ENCODE results near the gene USP16. TPM values are rescaled to one million over a fixed set of nuclear protein-coding genes. Genes with fewer than 3 reads are reported as not detected.
"Not testable (repeated sequence)": the region's sequence is repeated elsewhere in the genome, so short reads cannot be mapped to it uniquely, and the experiment has no call there.

The USP16 gene
- total RNA-seq (2014; rRNA removed; shearing (Covaris generic); ENCODE audit: low replicate concordance), result 16.2 and 27.3 TPM in 2 replicates

DNA sequence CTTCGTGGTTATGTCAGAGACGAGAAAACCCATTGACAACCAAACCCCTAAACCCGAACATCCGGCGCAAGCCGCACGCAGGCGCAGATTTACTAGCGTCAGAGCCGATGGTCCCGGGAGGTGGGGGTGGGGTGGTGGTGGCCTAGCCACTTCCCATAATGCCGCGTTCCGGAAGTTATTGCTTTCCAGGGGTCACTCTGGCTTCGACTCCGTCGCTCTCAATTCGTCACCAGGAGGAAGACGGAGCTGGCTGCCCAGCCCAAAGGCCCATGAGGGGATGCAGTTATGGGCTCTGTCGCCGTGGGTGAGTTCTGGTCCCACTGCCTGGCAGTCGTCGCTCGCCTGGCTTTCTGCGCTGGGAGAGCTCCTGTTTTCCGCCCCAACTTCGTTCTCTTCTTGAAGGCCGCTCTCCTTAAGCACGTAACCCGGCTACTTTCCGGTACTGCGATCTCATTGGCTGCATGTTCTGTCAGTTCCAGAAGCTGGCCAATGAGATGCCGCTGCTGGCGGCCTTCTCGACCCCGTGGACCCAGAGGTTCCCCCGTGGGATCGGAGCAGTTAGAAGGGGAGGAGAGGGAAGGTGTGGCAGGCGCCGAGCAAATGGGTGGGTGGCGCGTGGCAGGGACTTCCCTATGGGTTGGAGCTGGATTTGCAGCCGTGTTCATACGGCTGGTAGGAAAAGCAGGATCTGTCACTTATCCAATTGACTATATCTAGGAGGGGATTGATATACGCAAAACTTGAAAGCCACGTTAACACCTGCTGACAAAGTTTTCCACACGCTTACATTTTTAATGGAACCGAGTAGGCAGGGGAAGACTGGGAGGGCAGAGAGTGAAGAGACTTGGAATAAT, at the start of gene USP16:
Gene USP16 (plus strand): TSS at position 195 of the 854 bp plus-strand sequence. CDS start 3,246 bp downstream, outside the sequence.
- H3K9me2 ChIP-seq (replicated peaks; ENCODE audit: insufficient read depth, low read length), result no peaks in the 10 kb centered on the region
- H3K4me1 ChIP-seq (ENCODE audit: low read length), result peaks cover 35% of the 10 kb centered on the region
- DNase-seq, result peak; percentile 99
- H3K9ac ChIP-seq (ENCODE audit: low read length), result peak within 1 kb of the TSS; percentile 76
- H3K27me3 ChIP-seq (ENCODE audit: low read length), result no peaks in the 10 kb centered on the region
- H4K20me1 ChIP-seq (ENCODE audit: insufficient read depth, low read depth, low read length), result no peaks in the 10 kb centered on the region
- peaks cover 3% of the 10 kb centered on the region; the same call in 1 of the 2 replicates for H3K36me3 ChIP-seq (ENCODE audit: insufficient read depth, low read length)
- H3K4me2 ChIP-seq (ENCODE audit: low read depth, low read length, poor library complexity, severe bottlenecking), result peak within 1 kb of the TSS; percentile 76
- H2AFZ ChIP-seq (ENCODE audit: low read length), result peak within 1 kb of the TSS; percentile 74
- peaks cover 53% of the 10 kb centered on the region for H3K79me2 ChIP-seq (ENCODE audit: low read length)
- H3K9me3 ChIP-seq (ENCODE audit: low read length), result no peaks in the 10 kb centered on the region
- H3K27ac ChIP-seq (ENCODE audit: low read length), result peak within 1 kb of the TSS; percentile 80
- peak within 1 kb of the TSS; percentile 72 for H3K4me3 ChIP-seq (ENCODE audit: low read length)

DNA sequence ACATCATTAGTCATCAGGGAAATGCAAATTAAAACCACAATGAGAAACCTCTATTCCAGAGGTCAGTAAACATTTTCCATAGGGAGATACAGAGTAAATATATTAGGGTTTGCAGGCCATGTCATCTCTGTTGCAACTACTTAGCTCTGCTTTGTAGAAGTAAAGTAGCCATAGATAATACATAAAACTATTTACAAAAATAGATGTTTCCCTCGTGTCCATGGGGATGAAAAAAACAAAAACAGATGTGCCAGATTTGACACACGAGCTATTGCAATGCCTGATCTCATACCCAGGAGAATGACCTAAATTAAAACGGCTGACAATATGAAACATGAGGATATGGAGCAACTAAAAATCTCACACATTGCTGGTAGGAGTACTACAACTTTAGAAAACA, 49.1 kb upstream of the USP16 start:
- Histone ChIP-seq H3K9me3 (ENCODE audit: low read length) (no peaks in the 10 kb centered on the region), H3K4me1 (ENCODE audit: low read length) (no peaks in the 10 kb centered on the region), H3K4me2 (ENCODE audit: low read depth, low read length, poor library complexity, severe bottlenecking) (no peak overlapping the region), H2AFZ (ENCODE audit: low read length) (no peak overlapping the region), H3K36me3 (ENCODE audit: insufficient read depth, low read length) (peaks cover 49% of the 10 kb centered on the region; the same call in 1 of the 2 replicates), H3K9ac (ENCODE audit: low read length) (no peak overlapping the region), H3K9me2 (replicated peaks; ENCODE audit: insufficient read depth, low read length) (no peaks in the 10 kb centered on the region), H3K4me3 (ENCODE audit: low read length) (no peak overlapping the region), H4K20me1 (ENCODE audit: insufficient read depth, low read depth, low read length) (no peaks in the 10 kb centered on the region), H3K79me2 (ENCODE audit: low read length) (peaks cover 42% of the 10 kb centered on the region), H3K27me3 (ENCODE audit: low read length) (no peaks in the 10 kb centered on the region), H3K27ac (ENCODE audit: low read length) (no peak overlapping the region)
- no peak for DNase-seq

- no peaks in the 10 kb centered on the region for H3K4me1 ChIP-seq (ENCODE audit: low read length)
- H4K20me1 ChIP-seq (ENCODE audit: insufficient read depth, low read depth, low read length), result no peaks in the 10 kb centered on the region
- no peak overlapping the region for H2AFZ ChIP-seq (ENCODE audit: low read length)
- H3K4me2 ChIP-seq (ENCODE audit: low read depth, low read length, poor library complexity, severe bottlenecking), result no peak overlapping the region
- H3K79me2 ChIP-seq (ENCODE audit: low read length), result peaks cover 25% of the 10 kb centered on the region
- peaks cover 56% of the 10 kb centered on the region for H3K36me3 ChIP-seq (ENCODE audit: insufficient read depth, low read length)
- H3K4me3 ChIP-seq (ENCODE audit: low read length), result no peak overlapping the region
- H3K9me2 ChIP-seq (replicated peaks; ENCODE audit: insufficient read depth, low read length), result no peaks in the 10 kb centered on the region
- DNase-seq, result no peak
- no peak overlapping the region for H3K9ac ChIP-seq (ENCODE audit: low read length)
- no peak overlapping the region for H3K27ac ChIP-seq (ENCODE audit: low read length)
- H3K27me3 ChIP-seq (ENCODE audit: low read length), result no peaks in the 10 kb centered on the region
- H3K9me3 ChIP-seq (ENCODE audit: low read length), result no peaks in the 10 kb centered on the region
These were observed 45.4 kb upstream of the USP16 start for GRCh38 chr21:28979092-28979491.

DNA sequence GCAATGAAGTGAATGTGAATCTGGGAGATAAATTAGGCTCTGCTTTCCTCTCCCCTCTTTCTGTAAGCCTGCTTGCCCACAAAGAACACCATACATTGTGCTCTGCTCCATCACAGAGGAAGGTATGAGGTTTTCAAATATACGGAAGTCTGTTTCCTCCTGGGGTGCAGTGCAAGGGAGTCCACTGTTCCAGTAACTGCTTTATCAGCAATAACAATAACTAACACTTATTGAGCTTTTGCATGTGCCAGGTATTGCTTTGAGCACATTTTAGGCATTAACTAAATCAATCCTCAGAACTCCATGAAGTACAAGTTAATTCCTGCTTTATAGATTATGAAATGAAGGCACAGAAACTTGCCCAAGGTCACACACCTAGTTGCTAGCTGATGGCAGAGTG, 41.8 kb upstream of the USP16 start:
- Histone ChIP-seq H3K9ac (ENCODE audit: low read length) (no peak overlapping the region), H2AFZ (ENCODE audit: low read length) (no peak overlapping the region), H3K36me3 (ENCODE audit: insufficient read depth, low read length) (peaks cover 64% of the 10 kb centered on the region), H3K27me3 (ENCODE audit: low read length) (no peaks in the 10 kb centered on the region), H3K9me2 (replicated peaks; ENCODE audit: insufficient read depth, low read length) (no peaks in the 10 kb centered on the region), H3K79me2 (ENCODE audit: low read length) (peaks cover 30% of the 10 kb centered on the region), H3K4me3 (ENCODE audit: low read length) (no peak overlapping the region), H3K4me2 (ENCODE audit: low read depth, low read length, poor library complexity, severe bottlenecking) (no peak overlapping the region), H3K9me3 (ENCODE audit: low read length) (no peaks in the 10 kb centered on the region), H3K27ac (ENCODE audit: low read length) (no peak overlapping the region), H3K4me1 (ENCODE audit: low read length) (no peaks in the 10 kb centered on the region), H4K20me1 (ENCODE audit: insufficient read depth, low read depth, low read length) (no peaks in the 10 kb centered on the region)
- DNase-seq, result no peak

DNA sequence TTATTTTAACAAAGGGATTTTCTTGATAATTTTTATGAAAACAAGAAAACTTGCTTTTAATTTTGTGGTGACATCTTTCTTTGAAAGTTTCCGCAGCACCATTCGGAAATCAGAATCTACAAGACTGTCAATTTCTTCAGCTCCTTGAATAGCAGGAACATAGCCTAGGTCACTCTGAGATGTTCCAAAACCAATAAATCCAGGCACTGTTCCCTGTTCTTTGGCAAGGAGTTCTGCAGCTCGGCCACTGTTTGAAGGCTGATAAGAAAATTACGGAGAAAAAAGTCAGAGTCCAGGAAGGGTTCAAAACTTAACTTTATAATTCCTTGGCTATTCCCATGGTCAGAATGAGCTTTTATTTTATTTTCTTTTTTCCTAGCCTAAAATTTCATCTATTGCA, 37.8 kb upstream of the USP16 start:
- Histone ChIP-seq H4K20me1 (ENCODE audit: insufficient read depth, low read depth, low read length) (no peaks in the 10 kb centered on the region), H3K27me3 (ENCODE audit: low read length) (no peaks in the 10 kb centered on the region), H3K9me2 (replicated peaks; ENCODE audit: insufficient read depth, low read length) (no peaks in the 10 kb centered on the region), H3K27ac (ENCODE audit: low read length) (no peak overlapping the region), H3K9me3 (ENCODE audit: low read length) (no peaks in the 10 kb centered on the region), H3K4me2 (ENCODE audit: low read depth, low read length, poor library complexity, severe bottlenecking) (no peak overlapping the region), H3K36me3 (ENCODE audit: insufficient read depth, low read length) (peaks cover 41% of the 10 kb centered on the region), H3K4me3 (ENCODE audit: low read length) (no peak overlapping the region), H3K9ac (ENCODE audit: low read length) (no peak overlapping the region), H3K79me2 (ENCODE audit: low read length) (peaks cover 65% of the 10 kb centered on the region), H2AFZ (ENCODE audit: low read length) (no peak overlapping the region), H3K4me1 (ENCODE audit: low read length) (peaks cover 18% of the 10 kb centered on the region)
- DNase-seq, result no peak

DNA sequence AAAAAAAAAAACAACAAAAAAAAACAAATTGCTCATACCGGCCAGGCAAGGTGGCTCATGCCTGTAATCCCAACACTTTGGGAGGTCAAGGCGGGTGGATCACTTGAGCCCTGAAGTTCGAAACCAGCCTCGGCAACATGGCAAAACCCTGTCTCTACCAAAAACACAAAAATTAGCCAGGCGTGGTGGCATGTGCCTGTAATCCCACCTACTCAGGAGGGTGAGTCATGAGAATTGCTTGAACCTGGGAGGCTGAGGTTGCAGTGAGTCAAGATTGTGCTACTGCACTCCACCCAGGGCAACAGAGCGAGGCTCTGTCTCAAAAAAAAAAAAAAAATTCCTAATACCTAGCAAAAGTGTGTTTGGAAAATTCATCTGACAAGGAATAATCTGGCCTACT, 36.3 kb upstream of the USP16 start:
- not testable (repeated sequence) for H3K4me3 ChIP-seq (ENCODE audit: low read length); H3K27me3 ChIP-seq (ENCODE audit: low read length); H3K9me3 ChIP-seq (ENCODE audit: low read length); H3K27ac ChIP-seq (ENCODE audit: low read length); H3K9me2 ChIP-seq (replicated peaks; ENCODE audit: insufficient read depth, low read length); H3K4me2 ChIP-seq (ENCODE audit: low read depth, low read length, poor library complexity, severe bottlenecking); H2AFZ ChIP-seq (ENCODE audit: low read length); DNase-seq; H4K20me1 ChIP-seq (ENCODE audit: insufficient read depth, low read depth, low read length); H3K9ac ChIP-seq (ENCODE audit: low read length)
- Histone ChIP-seq H3K36me3 (ENCODE audit: insufficient read depth, low read length) (peaks cover 27% of the 10 kb centered on the region), H3K4me1 (ENCODE audit: low read length) (peaks cover 20% of the 10 kb centered on the region), H3K79me2 (ENCODE audit: low read length) (peaks cover 69% of the 10 kb centered on the region)

- H3K79me2 ChIP-seq (ENCODE audit: low read length), result peaks cover 54% of the 10 kb centered on the region
- H3K9ac ChIP-seq (ENCODE audit: low read length), result peak overlapping the region; percentile 82
- DNase-seq, result peak; percentile 61
- H3K27ac ChIP-seq (ENCODE audit: low read length), result peak overlapping the region; percentile 72
- peak overlapping the region; percentile 82 for H3K4me2 ChIP-seq (ENCODE audit: low read depth, low read length, poor library complexity, severe bottlenecking)
- H3K27me3 ChIP-seq (ENCODE audit: low read length), result no peaks in the 10 kb centered on the region
- peaks cover 26% of the 10 kb centered on the region for H3K4me1 ChIP-seq (ENCODE audit: low read length)
- H4K20me1 ChIP-seq (ENCODE audit: insufficient read depth, low read depth, low read length), result no peaks in the 10 kb centered on the region
- no peaks in the 10 kb centered on the region for H3K36me3 ChIP-seq (ENCODE audit: insufficient read depth, low read length)
- no peak overlapping the region for H2AFZ ChIP-seq (ENCODE audit: low read length)
- no peaks in the 10 kb centered on the region for H3K9me3 ChIP-seq (ENCODE audit: low read length)
- peak overlapping the region; percentile 80 for H3K4me3 ChIP-seq (ENCODE audit: low read length)
- H3K9me2 ChIP-seq (replicated peaks; ENCODE audit: insufficient read depth, low read length), result no peaks in the 10 kb centered on the region
These were observed 32.5 kb upstream of the USP16 start for GRCh38 chr21:28991861-28992525.

All from Karpas-422 (cell line).